MM.1S (cell line): ENCODE results near the gene ZNF705A.
"Not testable (repeated sequence)": the region's sequence is repeated elsewhere in the genome, so short reads cannot be mapped to it uniquely, and the experiment has no call there.

ENCODE experiments used
- DNase-seq: peaks from one replicate; pipeline ENCODE4 v3.0.0-alpha.2; 2015
- H2AFZ ChIP-seq: fragments of 300-600 bp; sonication (generic); 2 replicates; pipeline ENCODE4 v1.6.0; 2016; ENCODE audit warnings: antibody characterized with exemption, low read length
- H3F3A ChIP-seq: fragments of 300-600 bp; sonication (generic); 2 replicates; pipeline ENCODE4 v1.6.1; 2016; ENCODE audit warnings: mild to moderate bottlenecking, antibody characterized with exemption, low read length, moderate library complexity, mixed read lengths; ENCODE audit not compliant: insufficient read depth
- H3K27ac ChIP-seq: fragments of 300-600 bp; sonication (generic); 2 replicates; pipeline ENCODE4 v1.5.1; 2016; ENCODE audit warnings: mild to moderate bottlenecking, low read length
- H3K27me3 ChIP-seq: fragments of 300-600 bp; sonication (generic); replicated peaks from 2 replicates; pipeline ENCODE4 v1.6.0; 2016; ENCODE audit warnings: low read length; ENCODE audit not compliant: insufficient read depth
- H3K36me3 ChIP-seq: fragments of 300-600 bp; sonication (generic); replicated peaks from 2 replicates; pipeline ENCODE4 v1.6.1; 2016; ENCODE audit warnings: mild to moderate bottlenecking, low read length, mixed read lengths; ENCODE audit not compliant: insufficient read depth
- H3K4me1 ChIP-seq: fragments of 300-600 bp; sonication (generic); 2 replicates; pipeline ENCODE4 v1.6.1; 2016; ENCODE audit warnings: low read length, mixed read lengths
- H3K4me2 ChIP-seq: fragments of 300-600 bp; sonication (generic); 2 replicates; pipeline ENCODE4 v1.6.0; 2016; ENCODE audit warnings: low read depth, low read length
- H3K4me3 ChIP-seq: fragments of 300-600 bp; sonication (generic); 2 replicates; pipeline ENCODE4 v1.5.1; 2016; ENCODE audit warnings: low read length, mixed read lengths
- H3K79me2 ChIP-seq: fragments of 300-600 bp; sonication (generic); 2 replicates; pipeline ENCODE4 v1.6.1; 2016; ENCODE audit warnings: mixed run types, low read length, mixed read lengths
- H3K9ac ChIP-seq: fragments of 300-600 bp; sonication (generic); 2 replicates; pipeline ENCODE4 v1.6.1; 2016; ENCODE audit warnings: low read length, mixed read lengths
- H3K9me2 ChIP-seq: fragments of 300-600 bp; sonication (generic); replicated peaks from 2 replicates; pipeline ENCODE4 v1.6.1; 2016; ENCODE audit warnings: mild to moderate bottlenecking, low read length, mixed read lengths; ENCODE audit not compliant: insufficient read depth
- H3K9me3 ChIP-seq: fragments of 300-600 bp; sonication (generic); replicated peaks from 2 replicates; pipeline ENCODE4 v1.6.1; 2016; ENCODE audit warnings: mild to moderate bottlenecking, low read length, mixed read lengths; ENCODE audit not compliant: insufficient read depth
- H4K20me1 ChIP-seq: fragments of 300-600 bp; sonication (generic); 2 replicates; pipeline ENCODE4 v1.6.1; 2016; ENCODE audit warnings: mild to moderate bottlenecking, low read length, moderate library complexity, mixed read lengths; ENCODE audit not compliant: insufficient read depth

ZNF705A gene

GRCh38 chr12:8218711-8219382, 62.0 kb downstream of the ZNF705A start:
- not testable (repeated sequence) for DNase-seq

GRCh38 chr12:8221375-8221774, 64.6 kb downstream of the ZNF705A start:
- not testable (repeated sequence) for H3K4me1 ChIP-seq, H3K27ac ChIP-seq, H3K79me2 ChIP-seq, H3K27me3 ChIP-seq, H2AFZ ChIP-seq, H3K36me3 ChIP-seq, DNase-seq, H3K9ac ChIP-seq, H4K20me1 ChIP-seq, H3K9me3 ChIP-seq, H3F3A ChIP-seq, H3K4me2 ChIP-seq, H3K4me3 ChIP-seq, H3K9me2 ChIP-seq

More at GRCh38 chr12:8218711-8219382, 62.0 kb downstream of the ZNF705A start:
- not testable (repeated sequence) for H3K79me2 ChIP-seq, H4K20me1 ChIP-seq, H3K36me3 ChIP-seq, H2AFZ ChIP-seq, H3K27me3 ChIP-seq, H3K4me3 ChIP-seq, H3K4me2 ChIP-seq, H3K27ac ChIP-seq, H3K4me1 ChIP-seq, H3K9ac ChIP-seq, H3K9me3 ChIP-seq, H3F3A ChIP-seq, H3K9me2 ChIP-seq

GRCh38 chr12:8221844-8222243, 65.0 kb downstream of the ZNF705A start:
- not testable (repeated sequence) for H3K4me2 ChIP-seq, H3K9ac ChIP-seq, H4K20me1 ChIP-seq, H3K4me3 ChIP-seq, H3K4me1 ChIP-seq, H3K36me3 ChIP-seq, DNase-seq, H2AFZ ChIP-seq, H3K27me3 ChIP-seq, H3F3A ChIP-seq, H3K27ac ChIP-seq, H3K9me2 ChIP-seq, H3K79me2 ChIP-seq, H3K9me3 ChIP-seq

GRCh38 chr12:8222303-8222702, 65.5 kb downstream of the ZNF705A start:
- not testable (repeated sequence) for H3K9me2 ChIP-seq, DNase-seq, H3K4me1 ChIP-seq, H2AFZ ChIP-seq, H3K4me2 ChIP-seq, H3F3A ChIP-seq, H3K79me2 ChIP-seq, H3K9ac ChIP-seq, H3K9me3 ChIP-seq, H3K27ac ChIP-seq, H3K4me3 ChIP-seq, H3K36me3 ChIP-seq, H4K20me1 ChIP-seq, H3K27me3 ChIP-seq

DNA sequence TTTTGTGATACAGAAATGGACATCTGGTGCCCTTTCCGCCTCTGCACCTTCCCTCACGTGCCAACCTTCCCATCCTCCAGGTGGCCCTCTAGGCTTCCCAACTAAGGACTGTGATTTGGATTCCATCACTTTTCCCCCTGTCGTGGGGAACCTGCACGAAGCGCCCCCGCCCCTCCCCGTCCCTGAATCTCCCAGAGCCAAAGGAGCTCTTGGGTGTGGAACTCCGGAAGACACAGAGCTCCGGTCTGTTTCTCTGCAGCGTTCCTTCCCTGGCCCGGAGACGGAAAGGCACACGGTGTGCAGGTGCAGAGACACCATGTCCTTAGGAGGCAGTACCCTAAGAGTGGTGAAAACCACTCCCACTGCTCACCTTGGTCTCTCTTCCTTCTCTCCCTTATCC, 66.8 kb downstream of the ZNF705A start:
- H4K20me1 ChIP-seq, H3K79me2 ChIP-seq, H3K4me3 ChIP-seq, H3K9me2 ChIP-seq, H3K4me2 ChIP-seq, H3K9ac ChIP-seq, H3K9me3 ChIP-seq, H3K36me3 ChIP-seq, H2AFZ ChIP-seq, H3K4me1 ChIP-seq, DNase-seq, H3F3A ChIP-seq, H3K27ac ChIP-seq, H3K27me3 ChIP-seq: not testable (repeated sequence)

DNA sequence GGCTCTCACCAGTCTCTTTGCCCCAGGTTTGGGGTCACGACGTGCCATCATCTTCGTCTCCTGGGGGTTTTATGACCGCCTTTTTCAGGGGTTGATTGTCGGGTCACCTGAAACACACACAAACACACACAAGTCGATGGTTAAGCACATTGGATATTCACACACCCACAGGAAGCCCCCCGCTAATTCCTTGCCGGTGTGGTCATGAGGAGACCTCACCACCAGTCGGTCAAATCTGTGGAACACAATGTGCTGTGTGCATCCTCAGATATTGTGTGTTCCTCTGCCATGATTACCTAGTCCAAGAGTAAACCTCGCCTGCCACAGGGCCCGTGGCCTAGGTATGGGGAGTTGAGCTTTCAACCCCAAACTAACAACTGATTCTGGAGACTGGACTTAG, 68.0 kb downstream of the ZNF705A start:
- H3K9ac ChIP-seq, H3K79me2 ChIP-seq, H3K4me2 ChIP-seq, H3K27me3 ChIP-seq, H3K9me2 ChIP-seq, H3K9me3 ChIP-seq, H4K20me1 ChIP-seq, H2AFZ ChIP-seq, H3K36me3 ChIP-seq, H3K4me1 ChIP-seq, H3F3A ChIP-seq, H3K4me3 ChIP-seq, DNase-seq, H3K27ac ChIP-seq: not testable (repeated sequence)
